ENCODE data around the gene WDR17. TPM values are rescaled to one million over a fixed set of nuclear protein-coding genes. Genes with fewer than 3 reads are reported as not detected.

The WDR17 gene
- total RNA-seq, 1 experiment from 2014 or later: 2.8 TPM

DNA sequence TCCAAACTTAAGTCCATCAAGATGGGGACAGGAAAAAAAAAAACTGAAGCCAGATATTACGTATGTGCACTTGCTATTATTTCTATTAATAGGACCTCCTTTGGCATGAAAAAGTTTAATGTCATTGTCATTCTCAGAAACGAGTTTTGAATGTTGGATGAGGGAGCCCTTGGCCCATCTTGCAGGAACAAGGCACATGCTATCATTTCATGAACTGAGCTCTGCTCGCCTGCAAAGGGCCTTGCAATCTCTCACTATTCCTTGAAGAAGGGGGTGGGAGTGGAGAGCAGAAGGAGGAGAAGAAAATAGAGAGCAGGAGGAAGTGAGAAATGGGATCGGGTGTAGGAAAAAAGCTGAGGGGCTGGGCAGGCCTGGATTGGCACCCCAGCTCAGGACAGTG, 164.0 kb downstream of the WDR17 start:
- in situ Hi-C loops (cut with HindIII; ENCODE audit: low sequenced_read_pairs): no loop called here
- DNase-seq (ENCODE audit: low spot score): peak; percentile 44

Other genes with a start within 250 kb of the WDR17 start
- not detected in 2 replicates for gene SPATA4, start 129.7 kb downstream of the WDR17 start, total RNA-seq (2014; rRNA removed; shearing (Covaris generic))
- not detected in 2 replicates for gene ASB5, start 203.4 kb downstream of the WDR17 start, total RNA-seq (2014; rRNA removed; shearing (Covaris generic))

Data from G401 (cell line).